GF-D8 (cell line): ENCODE results near the gene ARHGAP15.

Source experiments
- DNase-seq: peaks from one replicate; lab custom pipeline; 2025; lab: John Stamatoyannopoulos, UW

ARHGAP15 gene

DNA sequence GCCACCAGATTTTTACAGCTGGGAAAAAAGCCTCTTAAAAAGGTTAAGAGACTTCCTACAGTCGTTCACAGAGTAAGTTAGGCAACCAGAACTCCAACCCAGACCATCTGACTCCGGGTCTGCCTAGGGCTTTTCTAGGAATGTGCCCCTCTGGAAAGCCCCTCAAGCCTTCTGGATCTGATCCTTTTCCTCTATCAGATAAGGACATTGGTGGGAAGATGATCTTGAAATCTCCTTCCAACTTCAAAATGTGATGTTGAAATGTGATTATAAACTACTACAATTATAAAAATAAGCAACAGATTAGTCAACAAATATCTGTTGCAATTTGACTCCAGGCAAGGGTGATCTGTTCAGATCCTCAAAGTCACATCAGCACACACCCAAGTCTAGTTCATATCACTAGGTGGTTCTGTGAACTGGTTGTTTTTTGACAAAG, 270.4 kb downstream of the ARHGAP15 start:
- DNase-seq, result no peak

- no peak for DNase-seq
Observed at GRCh38 chr2:143401861-143402260, 272.6 kb downstream of the ARHGAP15 start.

GRCh38 chr2:143402451-143402850, 273.2 kb downstream of the ARHGAP15 start:
- DNase-seq, result no peak

GRCh38 chr2:143410082-143410897, 281.1 kb downstream of the ARHGAP15 start:
- no peak for DNase-seq

DNA sequence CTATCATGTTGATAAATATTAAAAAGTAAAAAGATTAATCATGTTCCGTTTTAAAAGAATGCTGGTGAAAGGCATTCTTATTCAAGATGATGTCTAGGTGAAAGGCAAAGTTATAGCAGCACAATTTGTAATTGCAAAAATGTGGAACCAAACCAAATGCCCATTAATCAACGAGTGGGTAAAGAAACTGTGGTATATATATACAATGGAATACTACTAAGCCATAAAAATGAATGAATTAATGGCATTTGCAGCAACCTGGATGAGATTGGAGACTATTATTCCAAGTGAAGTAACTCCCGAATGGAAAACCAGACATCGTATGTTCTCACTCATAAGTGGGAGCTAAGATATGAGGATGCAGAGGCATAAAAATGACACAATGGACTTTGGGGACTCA, 286.4 kb downstream of the ARHGAP15 start:
- no peak for DNase-seq

- DNase-seq, result no peak
Observed at GRCh38 chr2:143417428-143417827, 288.2 kb downstream of the ARHGAP15 start.

DNA sequence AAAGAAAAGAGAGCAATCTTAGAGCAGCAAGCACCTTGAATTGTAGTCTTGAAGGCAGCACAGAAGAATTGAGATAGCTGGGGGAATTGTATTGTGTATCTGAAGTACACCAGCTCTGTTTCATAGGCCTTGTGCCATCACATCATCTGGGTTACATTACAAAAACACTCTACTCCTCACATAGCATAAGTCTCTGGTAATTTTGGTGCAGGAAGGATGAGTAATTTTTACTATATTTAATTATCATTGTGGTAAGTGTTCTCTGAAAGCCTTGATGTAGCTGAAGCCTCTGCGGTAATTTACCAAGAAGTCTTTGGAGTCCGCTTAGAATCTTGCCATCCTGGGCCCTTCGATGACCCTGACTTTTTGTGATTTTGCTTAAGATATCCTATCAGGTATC, 291.1 kb downstream of the ARHGAP15 start:
- DNase-seq, result no peak

GRCh38 chr2:143422681-143423080, 293.5 kb downstream of the ARHGAP15 start:
- DNase-seq, result peak; percentile 52

DNA sequence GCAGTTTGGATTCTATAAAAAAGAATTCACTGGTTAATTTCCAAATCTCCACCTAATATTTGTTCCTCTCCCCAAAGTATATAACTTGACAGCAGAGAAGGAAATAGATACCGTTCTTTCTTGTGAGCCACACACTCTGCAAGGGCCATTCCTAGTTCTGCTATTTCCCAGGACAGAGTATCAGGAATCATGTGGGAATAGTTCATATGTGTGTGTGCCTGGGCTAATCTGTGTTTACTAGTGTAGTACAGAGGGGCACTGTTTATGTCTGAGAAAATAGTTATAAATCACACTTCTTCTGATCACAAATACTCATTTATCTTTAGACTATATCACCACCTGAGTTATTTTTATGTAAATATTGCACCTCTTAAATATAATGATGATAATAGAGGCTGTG, 296.7 kb downstream of the ARHGAP15 start:
- DNase-seq, result no peak

GRCh38 chr2:143426296-143426695, 297.1 kb downstream of the ARHGAP15 start:
- no peak for DNase-seq

- no peak for DNase-seq
Observed at GRCh38 chr2:143428700-143429099, 299.5 kb downstream of the ARHGAP15 start.

DNA sequence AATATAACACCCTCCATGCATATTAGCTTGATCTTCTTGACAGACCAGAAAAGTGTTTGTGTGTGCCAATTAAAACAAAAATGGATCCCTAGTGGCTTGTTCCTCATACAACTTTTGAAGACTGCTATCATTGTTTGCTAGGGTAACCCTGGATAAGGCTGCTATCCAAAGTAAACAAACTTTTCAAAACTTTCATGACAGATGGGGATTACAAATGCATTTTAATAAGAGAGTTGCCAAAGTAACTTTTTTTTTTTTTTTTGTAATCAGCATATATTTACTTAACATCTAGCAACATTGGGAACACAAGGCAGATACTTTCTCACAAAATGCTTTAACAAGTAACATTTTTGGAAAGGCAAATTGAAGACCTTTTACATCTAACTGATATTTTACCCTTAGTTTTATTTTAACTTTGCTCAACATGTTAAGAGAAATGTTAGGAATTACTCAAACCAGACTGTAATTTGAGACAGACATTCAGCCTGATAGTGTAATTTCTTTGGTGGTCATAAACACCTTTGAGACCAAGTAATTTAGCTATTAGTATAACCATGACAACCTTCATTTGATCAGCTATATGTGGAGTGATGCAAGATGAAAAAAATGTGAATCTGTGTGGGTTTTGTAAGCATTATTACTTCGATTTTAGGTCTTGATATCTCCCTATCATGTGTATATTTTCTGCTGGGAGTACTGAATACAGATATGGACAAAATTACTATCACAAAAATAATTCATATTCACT, 300.9 kb downstream of the ARHGAP15 start:
- DNase-seq, result no peak

- no peak for DNase-seq
Observed at GRCh38 chr2:143431316-143431715, 302.1 kb downstream of the ARHGAP15 start.

DNA sequence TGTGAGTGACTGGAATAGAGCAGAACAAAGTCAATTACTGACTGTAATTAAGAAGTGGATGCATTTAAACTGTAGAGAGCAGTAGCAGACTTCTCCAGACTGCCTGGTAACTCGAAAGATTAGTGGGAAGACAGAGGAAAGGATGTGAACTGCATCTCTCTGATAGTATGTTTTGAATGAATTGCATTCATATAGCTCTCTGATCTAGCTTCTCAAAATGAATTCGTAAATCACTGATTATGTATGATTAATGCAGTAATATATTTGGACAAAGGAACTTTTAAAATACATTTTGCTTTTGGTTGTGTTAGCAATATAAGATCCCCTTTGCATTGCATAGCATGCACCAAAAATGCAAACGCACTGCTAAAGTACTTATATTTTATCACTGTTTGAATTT, 304.0 kb downstream of the ARHGAP15 start:
- no peak for DNase-seq

- DNase-seq, result no peak
Observed at GRCh38 chr2:143433840-143434239, 304.6 kb downstream of the ARHGAP15 start.

DNA sequence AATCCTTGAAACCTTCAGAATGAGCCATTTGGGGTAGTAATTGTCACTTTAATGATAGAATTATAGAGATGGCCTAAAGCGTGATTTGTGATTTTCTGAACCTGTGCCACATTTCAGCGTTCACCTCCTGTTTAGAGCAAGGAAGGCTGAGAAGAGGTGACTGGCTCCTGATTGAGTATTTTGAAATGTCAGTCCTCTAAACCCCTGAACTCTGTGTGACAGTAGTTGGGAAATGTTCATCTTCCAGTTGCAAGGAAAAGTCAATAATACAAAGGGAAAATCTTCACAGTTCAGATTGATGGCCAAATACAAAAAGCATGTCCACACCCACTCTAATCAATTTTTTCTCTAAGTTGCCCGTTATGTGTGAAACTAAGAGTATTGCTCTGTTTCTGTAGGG, 305.2 kb downstream of the ARHGAP15 start:
- no peak for DNase-seq

DNA sequence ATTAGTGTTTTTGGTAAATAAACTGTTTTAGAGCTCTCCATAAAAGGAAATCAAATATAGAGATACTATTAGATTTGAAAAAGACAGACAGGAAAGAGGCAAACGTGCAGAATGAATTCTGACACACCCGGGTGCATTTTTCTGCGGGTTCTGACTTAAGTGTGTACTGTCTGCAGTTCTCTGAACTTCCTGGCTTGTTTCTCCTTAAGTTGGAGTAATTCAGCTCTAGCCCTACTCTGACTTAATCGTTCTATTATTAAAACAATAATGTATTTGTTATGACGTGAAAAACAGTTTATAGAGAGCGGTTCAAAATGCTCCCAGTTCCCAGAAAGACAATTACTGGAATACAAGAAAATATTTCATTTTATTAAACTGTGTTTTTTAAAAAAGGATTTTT, 305.9 kb downstream of the ARHGAP15 start:
- DNase-seq, result no peak

DNA sequence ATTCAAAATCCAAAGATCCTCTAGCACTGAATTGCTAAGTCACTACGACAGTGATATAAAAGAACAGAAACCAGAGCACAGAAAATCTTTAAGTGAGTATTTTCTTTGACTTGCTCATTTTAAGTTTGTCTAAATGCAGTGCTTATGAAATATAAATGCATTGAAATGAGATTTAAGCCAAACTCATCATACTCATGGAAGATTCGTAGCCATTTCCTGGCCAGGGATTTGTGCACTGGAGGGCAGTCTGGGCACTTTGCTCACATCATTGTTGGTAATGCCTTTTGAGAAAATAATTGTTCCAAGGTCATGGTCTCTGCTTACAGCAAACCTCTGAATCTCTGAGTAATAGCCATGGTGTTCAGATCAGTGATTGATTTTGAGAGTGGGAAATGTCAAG, 307.7 kb downstream of the ARHGAP15 start:
- no peak for DNase-seq

GRCh38 chr2:143440411-143441012, 311.3 kb downstream of the ARHGAP15 start:
- no peak for DNase-seq

GRCh38 chr2:143442193-143442592, 313.0 kb downstream of the ARHGAP15 start:
- DNase-seq, result no peak

DNA sequence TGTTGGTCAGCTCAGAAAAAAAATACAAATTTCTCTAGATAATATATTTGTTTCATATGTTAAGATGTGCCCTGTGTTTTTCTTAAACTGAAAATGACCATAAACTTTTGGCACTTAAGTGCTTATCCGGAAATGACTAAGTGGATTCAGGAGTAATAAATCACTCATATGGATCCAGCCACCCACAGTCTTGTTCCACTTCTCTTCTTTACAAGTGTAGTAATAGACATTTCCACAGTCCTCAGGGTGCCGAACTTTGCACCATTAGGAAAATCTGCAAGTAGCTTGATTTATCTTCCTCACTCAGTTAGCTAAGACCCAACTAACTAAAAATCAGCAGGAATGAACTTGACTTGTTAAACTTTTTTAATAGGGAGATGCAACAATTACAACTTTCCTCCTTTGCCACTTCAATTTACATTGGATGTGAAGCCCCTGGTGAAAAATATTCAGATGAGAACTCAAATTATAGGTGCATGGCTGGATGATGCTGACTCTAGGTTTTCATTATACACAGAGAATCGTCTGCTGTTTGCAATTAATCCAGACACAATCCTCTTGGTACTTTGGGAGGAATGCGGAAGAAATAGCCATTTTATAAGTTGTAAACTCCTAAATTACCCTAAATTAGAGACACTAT, 322.5 kb downstream of the ARHGAP15 start:
- DNase-seq, result peak; percentile 36

DNA sequence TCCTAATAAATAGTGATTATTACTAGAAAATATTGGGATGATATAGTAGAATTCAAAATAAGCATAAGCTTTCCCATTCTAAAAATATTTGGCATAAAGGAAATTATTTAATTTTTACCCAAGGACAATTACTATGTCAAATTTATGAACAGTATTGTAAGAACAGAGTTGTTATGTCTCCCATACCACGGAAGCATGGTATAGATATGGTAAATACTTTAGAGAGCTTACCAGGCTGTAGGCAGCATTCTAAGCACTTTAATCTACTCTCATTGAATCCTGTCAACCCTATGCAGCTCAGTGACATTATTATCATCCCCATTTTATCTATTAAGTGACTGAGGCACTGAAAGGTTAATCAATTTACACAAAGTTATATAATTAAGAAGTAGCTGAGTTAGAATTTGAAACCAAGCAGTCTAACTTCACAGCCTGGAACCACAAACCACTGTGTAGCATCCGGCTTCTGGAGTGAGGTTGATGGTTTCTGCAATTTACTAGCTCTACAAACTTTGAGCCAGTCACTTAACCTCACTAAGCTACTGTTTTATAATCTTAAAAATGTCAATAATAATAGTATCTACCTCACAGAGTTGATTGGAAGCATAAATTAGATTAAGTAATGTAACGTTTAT, 323.7 kb downstream of the ARHGAP15 start:
- no peak for DNase-seq
